HG02642 (cell line): Measurements from ENCODE around the gene SDCCAG8.

Experiments used
- ATAC-seq: cut with Tn5 transposase; IDR thresholded peaks from one replicate; pipeline ENCODE4 v1.9.1; 2021; ENCODE audit warnings: mild to moderate bottlenecking; ENCODE audit not compliant: unreplicated experiment, poor library complexity

SDCCAG8 gene

GRCh38 chr1:243474136-243474881 lies 218.5 kb downstream of the SDCCAG8 start:
- no peak for ATAC-seq

- no peak for ATAC-seq
These were observed 219.1 kb downstream of the SDCCAG8 start for GRCh38 chr1:243474906-243475305.

- no peak for ATAC-seq
These were observed 220.1 kb downstream of the SDCCAG8 start for GRCh38 chr1:243475966-243476365.

DNA sequence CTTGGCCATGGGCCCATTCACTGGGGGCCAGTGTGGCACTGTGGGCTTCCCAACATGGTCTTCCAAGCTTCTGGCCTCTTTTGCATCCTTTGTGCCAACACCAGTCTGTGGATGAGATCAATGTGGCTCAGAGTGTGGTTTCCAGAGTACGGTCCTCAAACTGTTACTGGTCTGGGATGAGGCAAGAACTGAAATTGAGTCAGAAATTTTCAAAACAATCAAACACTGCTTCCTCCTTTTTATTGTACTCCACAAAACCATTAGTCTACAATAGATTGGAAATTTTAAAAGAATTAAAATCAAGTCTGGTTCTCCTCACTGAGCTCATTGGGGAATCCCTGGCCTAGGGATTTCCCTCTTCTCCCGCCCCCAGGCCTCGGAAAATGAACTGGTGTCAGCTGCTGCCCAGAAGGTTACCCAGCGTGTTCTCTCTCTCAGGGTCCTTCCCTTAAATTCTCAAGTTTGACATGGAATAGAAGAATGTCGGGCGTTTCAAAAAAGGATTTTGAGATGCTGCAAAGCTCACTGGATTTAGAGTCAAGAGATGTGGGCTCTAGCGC lies 222.0 kb downstream of the SDCCAG8 start:
- no peak for ATAC-seq

GRCh38 chr1:243481101-243481500 lies 225.3 kb downstream of the SDCCAG8 start:
- no peak for ATAC-seq

GRCh38 chr1:243482141-243483022 lies 226.5 kb downstream of the SDCCAG8 start:
- no peak for ATAC-seq

GRCh38 chr1:243483071-243483771 lies 227.4 kb downstream of the SDCCAG8 start:
- ATAC-seq = no peak

- no peak for ATAC-seq
These were observed 228.1 kb downstream of the SDCCAG8 start for GRCh38 chr1:243483952-243484351.

DNA sequence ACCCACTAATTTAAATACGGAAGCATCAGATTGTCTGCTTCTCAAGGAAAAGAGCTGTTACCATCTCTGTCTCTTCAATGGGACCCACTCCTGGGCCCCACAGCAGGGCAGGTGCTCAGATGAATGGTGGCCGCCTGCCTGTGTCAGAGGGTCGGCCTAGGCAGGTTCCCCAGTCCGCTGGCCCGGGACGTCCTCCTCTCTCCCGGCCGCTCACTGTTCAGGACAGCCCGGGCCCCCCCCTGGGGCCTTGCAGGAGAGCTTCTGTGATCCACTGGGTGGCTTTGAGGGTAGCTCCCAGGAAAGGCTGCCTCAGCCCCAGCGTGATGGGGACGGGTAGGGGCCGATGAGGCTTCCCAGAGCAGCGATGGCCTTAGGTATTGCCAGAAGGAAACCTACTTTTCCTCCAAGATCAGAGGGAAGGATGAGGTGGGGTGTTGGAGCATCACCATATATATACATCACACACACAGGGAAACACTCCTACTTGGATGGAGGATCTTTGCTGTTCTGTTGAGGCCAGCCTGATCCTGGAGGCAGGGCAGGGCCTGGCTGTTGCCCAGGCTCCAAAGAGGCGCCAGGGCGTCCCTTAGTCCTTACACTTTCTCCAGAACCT lies 231.3 kb downstream of the SDCCAG8 start:
- no peak for ATAC-seq

- ATAC-seq = no peak
These were observed 231.9 kb downstream of the SDCCAG8 start for GRCh38 chr1:243487649-243488227.

DNA sequence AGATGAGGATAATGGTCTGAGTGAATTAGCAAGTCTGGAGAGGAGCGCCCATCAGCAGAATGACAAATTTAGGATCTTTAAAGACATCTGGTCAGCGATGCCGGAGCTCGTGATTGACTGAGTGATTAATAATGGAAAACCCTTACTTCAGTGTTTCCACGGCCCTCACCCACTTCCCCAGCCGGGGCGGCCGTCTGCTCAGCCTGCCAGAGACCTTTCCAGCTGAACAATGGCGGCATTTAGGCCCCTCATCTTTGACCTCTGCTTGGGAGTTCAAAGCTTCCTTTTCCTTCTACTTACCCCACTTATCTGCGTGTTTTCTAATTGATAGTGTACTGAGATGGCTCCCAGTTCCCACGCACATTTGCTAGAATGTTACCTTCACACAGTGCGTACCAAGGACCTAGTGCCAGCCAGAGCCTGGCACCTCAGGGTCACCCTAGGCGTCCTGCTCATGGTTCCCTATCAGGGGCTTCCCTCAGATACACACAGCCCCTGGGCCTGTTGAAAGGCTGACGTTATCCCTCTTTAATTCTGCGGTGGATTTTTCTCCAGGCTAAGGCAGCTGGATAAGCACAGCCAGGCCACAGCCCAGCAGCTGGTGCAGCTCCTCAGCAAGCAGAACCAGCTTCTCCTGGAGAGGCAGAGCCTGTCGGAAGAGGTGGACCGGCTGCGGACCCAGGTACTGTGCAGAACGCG lies 232.8 kb downstream of the SDCCAG8 start:
- ATAC-seq = no peak

DNA sequence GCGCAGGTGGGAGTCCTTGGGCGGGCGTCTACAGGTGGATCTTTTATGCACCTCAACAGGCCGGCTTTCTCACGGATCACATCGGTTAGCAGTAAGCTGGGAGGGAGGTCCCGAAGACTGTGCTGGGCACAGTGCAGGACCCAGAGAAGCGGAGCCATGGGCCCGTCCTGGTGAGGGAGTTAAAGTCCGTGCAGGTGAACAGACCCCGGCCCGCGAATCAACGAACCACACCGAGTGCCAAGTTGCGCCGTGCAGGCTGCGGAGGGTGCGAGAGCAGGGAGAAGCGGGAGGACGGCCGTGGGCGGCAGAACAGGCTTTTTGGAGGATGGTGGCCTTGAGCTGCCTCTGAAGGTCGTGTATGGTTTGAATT lies 233.3 kb downstream of the SDCCAG8 start:
- ATAC-seq = no peak

GRCh38 chr1:243489681-243490546 lies 234.1 kb downstream of the SDCCAG8 start:
- ATAC-seq = no peak

DNA sequence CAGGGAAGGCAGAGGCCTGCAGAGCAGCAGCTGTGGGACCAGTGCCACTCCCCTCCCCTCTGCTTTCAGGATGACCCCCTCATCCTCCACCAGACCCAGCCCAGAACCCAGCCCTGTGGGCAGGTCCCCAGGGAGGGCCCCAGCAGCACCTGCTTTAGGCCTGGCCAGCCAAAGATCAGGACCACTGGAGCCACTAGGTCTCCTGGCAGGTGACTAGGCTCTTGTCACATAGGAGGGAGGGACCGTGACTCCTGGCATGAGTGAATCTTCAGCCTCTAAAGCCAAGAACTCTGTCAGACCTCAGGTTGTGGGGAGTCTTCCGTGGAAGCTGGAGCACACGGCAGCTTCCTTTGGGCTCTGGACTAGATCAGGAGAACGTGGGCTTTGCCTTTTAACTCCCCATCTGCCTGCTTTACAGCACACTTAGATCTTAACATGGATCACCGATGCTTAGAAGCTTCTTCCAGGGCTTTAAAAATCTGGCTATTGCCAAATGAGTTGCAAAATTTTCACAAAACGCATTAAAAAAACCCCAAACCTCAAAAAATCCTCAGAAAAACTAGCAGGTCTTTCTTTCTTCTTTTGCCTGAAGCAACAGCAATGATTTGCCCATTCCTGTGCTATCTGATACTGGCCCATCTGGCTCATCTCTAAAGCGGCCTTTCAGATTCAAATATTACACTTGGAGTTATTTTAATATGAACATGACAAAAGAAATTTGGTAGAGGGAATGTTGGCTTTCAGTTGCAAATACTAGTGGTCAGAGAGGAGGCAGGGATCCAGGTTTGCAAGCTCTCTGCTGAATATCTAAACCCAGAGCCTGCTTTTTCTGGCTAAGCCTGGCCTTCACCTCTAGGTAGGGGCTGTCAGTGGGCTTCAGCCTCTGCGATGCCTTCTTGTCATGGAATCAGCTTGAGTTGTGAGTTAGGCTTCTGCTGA lies 235.2 kb downstream of the SDCCAG8 start:
- ATAC-seq = no peak

DNA sequence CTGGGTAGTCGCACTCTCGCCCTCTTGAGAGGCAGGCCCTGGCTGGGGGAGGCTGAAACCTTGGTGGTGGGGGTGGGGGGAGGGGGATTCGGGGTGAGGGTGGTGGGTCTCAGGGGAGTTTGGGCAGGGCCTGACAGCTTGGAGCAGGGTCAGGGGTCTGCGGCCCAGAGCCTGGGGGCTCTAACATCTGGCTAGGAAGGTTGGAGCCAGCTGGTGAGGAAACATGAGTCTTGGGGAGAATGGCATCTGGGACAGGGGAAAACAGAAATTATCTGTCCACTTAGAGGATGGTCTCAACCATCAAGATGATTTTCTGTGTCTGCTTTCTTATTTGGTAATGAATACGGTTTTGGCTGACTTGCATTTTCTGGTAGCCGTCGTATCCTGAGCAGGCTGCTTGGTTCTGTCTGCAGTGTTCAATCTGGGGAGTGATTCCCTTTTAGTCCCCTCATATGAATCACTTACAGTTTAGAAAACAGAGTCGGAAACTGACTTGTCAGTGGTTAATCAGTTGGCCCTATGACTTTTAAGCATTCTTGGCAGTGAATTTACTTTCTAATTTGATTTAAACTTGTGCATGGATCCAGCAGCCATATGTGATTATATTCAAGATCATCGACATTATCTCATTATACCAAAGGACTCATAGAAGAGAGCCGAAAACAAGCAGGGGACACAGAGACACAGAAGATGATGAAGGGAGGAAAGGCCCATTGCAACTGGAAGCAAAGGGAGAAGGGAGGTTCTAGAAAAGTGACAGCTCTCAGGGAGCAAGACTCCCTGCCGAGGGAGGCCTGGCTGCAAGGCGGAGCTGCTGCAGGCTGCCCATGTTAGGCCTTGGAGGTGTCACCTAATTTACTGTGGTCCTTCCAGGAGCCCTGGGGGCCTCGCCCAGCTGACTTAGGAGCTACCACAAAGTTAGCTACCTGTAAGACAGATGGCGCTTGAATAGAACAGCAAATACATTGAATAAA lies 237.6 kb downstream of the SDCCAG8 start:
- no peak for ATAC-seq

DNA sequence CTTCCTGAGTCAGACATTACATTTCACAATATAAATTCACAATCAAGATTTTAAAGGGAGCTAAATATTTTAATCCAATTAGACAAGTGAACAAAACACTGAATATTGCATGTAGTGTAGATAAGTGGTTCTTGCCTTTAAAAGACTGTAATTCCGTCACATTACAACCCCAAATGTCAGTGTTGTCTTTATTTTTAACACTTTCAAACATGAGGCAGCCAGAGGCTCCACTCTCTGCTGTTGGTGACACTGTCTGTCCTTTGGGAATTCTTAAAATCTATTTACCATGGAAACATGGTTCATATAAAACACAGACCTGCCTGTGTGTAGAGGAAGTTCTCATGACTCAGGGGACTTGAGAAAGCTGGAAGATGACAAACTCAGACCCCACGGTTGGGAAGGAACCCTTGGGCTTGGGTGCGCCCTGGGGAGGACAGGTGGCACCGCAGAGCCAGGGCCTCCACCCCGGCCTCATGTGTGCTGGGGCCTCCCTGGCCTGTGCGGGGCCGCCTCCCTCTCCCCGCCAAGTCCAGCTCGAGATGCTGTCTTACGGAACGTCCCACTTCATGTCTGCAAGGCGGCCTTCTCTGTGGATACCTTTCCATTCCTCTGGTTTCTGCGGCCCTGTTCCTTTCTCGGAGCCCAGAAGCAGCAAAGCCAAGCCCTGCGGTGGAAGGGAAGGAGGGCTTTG lies 239.0 kb downstream of the SDCCAG8 start:
- ATAC-seq = no peak
